Dermis microvascular lymphatic vessel endothelial cell (primary cell): Measurements from ENCODE around the gene DYNC2I2. TPM values are rescaled to one million over a fixed set of nuclear protein-coding genes. Genes with fewer than 3 reads are reported as not detected.
"Not testable (repeated sequence)": the region's sequence is repeated elsewhere in the genome, so short reads cannot be mapped to it uniquely, and the experiment has no call there.

Experiments used
- DNase-seq, 2 donors: peaks; one replicate each; pipeline versions ENCODE4 v3.0.0 to v3.0.0-alpha.2; 2010; ENCODE audit warnings: low read depth in 2 of 2
- total RNA-seq: library from RNA; depleted of rRNA; stranded (reverse); fragments of >200 nt; gene quantifications from 2 replicates; pipeline ENCODE4 v1.2.1, GENCODE V29; 2014

The DYNC2I2 gene
- 54.9 and 65.9 TPM in 2 replicates for total RNA-seq

DNA sequence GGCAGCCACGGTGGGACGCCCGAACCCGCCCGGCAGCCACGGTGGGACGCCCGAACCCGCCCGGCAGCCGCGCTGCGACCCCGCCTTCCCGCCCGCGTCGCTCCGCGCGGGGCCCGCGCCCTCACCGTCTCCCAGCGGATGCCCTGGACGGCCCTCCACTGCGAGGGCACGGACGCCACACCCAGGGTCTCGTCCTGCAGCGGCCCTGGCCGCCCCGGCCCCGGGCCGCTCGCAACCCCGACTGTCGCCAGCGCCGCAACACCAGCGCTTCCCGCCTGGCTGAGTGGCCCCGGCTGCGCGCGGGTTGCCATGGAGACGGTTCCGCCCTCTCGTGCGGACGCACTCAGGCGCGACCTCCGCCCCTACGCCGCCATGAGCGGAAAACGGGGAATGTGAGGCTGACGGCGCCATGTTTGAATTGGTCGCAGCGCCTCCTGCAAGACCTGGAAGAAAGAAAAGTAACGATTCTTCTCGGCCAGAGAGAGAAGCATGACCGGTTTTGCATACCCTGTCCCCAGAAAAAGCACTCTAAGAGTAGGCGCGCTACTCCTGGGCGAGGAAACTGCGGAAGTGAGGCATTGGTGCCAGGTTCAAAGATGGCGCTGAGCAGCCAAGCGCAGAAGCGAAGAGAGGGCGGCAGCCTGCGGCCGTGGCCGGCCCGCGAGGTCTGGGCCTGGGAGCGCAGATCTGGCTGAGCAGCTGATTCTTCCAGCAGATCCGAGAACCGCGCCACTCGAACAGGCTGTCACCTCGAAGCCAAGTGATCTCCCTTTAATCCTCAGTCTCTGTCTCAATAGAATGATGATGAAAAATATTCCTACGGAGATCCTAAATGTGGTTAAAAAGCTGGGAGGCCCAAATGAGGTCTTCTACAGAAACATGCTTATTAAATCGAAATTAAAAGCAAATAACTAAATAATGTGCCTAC, at the start of gene DYNC2I2:
Gene DYNC2I2, minus strand, starts transcription at position 432 of the 928 bp plus-strand sequence. Its CDS starts 121 bp downstream, at position 311.
- peak; percentile 86 to 94 for DNase-seq

DNA sequence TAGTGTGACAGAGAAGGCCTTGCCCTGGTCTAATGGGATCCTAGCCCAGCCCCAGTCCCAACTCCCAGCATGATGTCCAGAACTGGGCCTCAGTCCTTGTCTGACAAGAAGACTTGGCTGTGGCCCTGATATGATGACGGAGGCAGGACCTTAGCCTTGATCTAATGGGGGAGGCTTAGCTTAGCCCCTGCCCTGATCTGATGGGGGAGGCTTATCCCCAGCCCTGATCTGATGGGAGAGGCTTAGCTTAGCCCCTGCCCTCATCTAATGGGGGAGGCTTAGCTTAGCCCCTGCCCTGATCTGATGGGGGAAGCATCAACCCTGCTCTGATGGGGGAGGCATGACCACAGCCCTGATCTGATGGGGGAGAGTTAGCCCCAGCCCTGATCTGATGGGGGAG, 49.4 kb upstream of the DYNC2I2 start:
- no peak for DNase-seq

DNA sequence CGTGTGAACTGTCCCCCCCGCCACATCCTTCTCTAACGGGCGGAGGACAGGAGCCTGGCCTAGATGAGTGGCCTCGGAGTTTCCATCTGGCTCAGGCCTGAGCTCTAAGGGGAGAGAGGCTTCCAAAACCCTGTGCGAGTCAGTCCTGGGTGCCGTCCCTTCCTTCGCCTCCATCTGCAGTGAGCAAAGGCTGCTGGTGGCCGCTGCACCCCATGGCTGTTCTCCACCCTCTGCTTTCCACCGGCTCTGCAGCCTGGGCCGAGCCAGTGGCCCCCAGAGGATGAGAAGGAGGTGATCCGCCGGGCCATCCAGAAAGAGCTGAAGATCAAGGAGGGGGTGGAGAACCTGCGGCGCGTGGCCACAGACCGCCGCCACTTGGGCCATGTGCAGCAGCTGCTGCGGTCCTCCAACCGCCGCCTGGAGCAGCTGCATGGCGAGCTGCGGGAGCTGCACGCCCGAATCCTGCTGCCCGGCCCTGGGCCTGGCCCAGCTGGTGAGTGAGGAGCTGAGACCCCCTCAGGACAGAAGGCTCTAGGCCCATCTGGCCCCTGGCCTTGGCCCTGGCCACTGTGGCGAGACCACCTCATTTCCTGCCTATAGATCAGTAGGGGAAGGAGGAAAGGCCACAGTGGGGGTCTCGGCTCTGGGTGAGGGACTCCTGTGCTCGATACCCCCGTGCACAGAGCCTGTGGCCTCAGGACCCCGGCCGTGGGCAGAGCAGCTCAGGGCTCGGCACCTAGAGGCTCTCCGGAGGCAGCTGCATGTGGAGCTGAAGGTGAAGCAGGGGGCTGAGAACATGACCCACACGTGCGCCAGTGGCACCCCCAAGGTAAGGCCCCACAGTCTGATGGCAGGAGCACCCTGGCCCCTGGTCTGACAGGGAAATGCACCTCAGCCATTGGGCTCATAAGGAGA, 48.7 kb upstream of the DYNC2I2 start:
- no peak for DNase-seq

DNA sequence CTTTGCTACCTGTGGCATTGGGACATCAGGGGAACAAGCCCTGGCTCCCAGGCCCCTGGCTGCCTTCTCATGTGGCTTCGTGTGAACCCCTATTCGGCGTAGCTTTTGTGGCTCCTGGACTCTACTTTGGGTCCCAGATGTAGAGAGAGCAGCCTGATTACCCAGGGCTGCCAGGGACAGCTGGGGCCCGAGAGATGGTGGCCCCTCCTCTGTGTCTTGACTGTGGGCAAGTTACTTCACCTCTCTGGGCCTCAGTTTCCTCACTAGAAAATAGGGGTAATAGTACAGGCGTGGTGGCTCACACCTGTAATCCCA, 47.7 kb upstream of the DYNC2I2 start:
- no peak for DNase-seq

DNA sequence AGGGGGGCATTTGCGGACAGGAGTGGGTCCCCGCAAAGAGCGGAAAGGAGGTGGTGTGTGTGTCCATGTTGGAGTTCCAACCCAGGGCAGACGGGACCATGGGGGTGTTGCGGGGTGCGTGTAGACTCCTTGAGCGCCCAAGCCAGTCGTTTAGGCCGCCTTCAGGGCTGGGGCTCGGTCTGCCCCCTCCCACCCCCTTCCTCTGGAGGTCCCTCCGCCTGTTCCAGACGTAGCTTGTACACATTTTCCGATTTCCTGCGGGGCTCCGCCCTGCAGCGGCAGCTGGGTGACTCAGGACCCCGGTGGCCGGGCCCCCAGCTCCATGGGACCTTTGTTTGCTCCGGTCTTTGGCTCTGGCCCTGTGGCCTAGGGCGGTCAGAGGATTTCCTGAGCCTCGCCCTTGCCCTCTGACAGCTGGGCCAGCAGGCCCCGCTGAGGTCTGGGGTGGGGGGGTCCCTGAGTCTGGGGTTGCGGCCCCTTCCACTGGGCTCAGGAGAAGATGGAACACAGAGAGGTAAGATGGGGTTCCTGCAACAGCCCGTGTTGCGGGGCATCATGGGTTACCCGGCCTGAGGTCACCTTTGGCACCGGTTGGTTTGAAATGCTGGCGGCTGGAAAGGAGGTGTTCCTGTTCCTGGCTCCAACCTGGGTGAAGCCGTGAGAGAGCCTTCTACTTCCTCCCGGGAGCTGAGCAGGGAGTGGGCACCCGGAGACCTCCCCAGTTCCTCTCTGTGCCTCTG, 47.1 kb upstream of the DYNC2I2 start:
- DNase-seq: peak in 1 of 2 donors; percentile 55

DNA sequence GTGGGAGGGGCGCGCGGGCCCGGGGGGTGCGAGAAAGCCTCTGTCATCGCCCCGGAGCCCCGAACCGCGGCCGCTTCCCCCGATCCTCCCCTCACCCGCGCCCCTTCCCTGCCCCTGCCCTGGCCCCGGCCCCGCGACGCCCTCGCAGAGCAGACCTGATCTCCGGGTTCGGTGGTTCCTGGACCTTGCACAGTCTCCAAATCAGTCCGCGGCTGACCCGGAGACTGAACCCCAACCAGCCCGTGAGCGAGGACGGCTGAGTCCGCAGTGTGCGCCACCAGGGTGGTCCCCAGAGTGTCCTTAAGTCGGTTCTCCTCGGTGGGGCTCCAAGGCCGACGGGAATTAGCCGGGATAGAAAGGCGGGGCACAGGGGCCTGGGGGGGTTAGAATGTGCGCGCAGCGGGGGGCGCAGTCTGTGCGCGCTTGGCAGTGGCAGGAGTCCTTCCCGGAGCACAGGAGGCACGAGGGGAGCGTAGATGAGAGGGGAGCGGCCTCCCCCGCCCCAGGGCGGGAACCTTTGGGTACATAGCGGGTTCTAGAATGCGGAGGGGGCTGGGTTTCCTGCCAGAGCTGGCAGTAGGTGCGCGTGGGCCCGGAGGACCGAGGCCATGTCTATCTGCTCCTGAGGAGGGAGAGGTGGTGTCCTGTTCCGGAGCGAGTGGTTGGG, 46.4 kb upstream of the DYNC2I2 start:
- peak in 1 of 2 donors; percentile 37 for DNase-seq

DNA sequence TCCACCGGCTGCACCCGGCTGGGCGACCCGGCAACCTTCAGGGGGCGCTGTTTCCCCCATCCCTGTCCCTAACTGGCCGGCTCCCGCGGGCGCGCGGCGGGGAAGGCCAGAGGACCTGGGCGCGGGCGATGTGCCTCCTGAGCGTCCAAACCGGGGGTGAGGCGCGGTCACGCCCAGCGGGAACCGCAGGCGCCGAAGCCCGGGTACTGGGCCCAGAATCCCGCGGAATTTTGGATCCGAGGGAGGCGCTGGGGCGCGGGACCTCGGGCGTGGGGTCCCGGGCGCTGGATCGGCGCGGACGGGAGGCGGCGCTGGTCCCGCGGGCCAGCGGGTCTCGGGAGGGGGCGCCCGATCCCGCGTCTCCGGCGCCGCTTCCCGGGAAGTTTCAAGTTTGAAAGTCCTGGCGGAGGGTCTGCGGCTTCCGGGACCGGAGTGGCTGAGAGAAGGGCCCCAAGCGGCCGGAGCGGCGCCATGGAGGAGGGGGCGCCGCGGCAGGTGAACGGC, 45.9 kb upstream of the DYNC2I2 start, which contains the start of gene PKN3:
Gene PKN3, plus strand, starts transcription at position 59 of the 504 bp plus-strand sequence. Its CDS starts 413 bp downstream, at position 472.
- peak; percentile 56 to 86 for DNase-seq

DNA sequence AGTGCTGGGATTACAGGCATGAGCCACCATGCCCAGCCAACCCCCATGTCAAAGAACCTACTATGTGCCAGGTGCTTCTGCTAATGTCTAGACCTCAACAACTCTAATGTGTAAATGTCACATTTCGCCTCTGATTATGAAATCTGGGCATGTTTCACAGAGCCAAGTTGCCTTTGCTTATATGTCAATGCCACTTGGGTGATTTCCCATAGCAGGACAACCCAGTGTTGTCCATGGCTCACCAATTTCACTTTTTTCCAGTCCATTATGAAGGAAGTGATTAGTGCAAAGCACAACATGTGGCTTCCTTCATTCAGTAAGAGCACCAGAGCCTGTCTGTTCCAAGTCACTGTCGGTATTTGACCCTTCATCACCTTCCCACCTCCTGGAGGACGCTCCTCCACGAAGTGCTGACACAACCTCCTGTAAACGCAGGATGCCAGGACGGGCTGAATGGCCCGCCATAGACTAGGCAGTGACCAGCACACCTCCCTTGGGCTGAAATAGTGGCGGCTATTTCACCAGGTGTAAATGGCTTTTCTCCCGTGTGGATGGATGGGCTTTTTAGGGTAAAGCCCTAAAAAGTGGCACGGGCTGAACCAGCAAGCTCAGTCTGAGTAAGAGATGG, 44.7 kb upstream of the DYNC2I2 start:
- DNase-seq: peak in 1 of 2 donors; percentile 44

DNA sequence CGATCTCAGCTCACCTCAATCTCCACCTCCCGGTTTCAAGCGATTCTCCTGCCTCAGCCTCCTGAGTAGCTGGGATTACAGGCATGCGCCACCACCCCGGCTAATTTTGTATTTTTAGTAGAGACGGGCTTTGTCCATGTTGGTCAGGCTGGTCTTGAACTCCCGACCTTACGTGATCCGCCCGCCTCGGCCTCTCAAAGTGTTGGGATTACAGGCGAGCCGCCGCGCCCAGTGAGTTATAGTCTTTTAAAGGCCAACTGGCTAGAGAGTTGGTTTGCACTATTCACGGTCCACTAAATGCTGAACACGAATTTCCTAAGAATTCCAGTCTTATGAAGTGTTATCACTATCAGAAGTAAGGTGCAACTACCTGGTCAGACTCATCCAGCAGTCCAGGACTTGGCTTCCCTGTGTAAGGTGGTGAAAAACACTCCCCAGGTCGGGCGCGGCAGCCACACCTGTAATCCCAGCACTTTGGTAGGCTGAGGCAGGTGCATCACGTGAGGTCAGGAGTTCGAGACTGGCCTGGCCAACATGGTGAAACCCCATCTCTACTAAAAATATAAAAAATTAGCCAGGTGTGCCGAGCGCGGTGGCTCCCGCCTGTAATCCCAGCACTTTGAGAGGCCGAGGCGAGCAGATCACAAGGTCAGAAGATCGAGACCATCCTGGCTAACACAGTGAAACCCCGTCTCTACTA, 42.6 kb upstream of the DYNC2I2 start:
- not testable (repeated sequence) for DNase-seq

DNA sequence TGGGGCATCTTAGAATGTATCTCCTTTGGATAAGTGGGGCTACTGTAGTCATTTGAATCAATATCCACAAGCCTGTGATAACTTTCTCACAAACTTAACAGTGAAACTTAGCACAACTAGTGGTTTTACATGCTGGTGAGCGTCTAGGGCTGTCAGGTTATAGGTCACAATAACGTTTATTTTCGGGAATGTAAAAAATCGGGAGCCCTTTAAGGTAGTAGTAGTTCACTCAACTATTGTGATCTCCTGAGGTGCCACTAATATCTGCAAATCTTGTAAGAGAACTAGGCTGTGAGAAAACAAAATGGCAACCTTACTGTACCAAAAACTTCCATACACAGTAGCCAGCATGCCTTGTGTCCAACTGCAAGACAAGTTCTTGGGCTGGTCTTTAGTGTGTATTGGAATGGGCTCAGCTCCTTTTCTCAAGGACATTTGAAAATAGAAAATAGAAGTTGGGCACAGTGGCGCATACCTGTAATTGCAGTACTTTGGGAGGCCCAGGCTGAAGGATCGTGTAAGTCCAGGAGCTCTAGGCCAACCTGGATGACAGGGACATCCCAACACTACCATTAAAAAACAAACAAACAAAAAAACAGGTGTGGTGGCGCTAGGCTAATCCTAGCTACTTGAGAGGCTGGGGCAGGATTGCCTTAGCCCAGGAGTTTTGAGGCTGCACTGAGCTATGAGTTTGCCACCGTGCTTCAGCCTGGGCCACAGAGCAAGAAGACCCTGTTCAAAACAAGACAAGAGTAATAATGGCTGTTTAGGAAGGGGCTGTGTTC, 40.5 kb upstream of the DYNC2I2 start:
- no peak for DNase-seq

DNA sequence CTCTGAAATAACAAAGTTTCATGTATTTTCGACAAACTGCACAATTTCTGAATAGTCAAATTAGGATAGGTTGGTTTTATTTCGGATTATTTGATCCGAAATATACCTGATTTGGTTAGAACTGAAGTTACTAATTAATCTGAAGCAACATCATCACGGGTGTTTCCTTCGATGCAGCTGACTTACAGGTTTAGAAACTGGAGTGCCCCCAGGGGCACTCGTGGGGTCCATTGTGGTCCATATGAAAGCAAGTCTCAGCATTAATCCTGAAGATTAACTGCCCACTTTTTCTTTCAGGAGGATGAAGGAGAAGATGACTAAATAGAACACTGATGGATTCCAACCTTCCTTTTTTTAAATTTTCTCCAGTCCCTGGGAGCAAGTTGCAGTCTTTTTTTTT, 37.7 kb upstream of the DYNC2I2 start:
- DNase-seq: no peak

DNA sequence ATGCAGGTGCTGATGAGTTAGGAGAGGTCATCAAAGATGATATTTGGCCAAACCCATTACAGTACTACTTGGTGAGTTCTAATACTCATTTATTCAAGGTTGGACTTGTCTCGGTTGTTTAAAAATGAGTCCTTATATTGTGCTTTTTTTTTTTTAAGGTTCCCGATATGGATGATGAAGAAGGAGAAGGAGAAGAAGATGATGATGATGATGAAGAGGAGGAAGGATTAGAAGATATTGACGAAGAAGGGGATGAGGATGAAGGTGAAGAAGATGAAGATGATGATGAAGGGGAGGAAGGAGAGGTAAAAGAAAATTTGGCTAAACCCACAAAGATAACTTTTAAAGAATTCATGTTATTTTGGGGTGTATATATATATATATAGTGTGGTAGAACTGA, 37.1 kb upstream of the DYNC2I2 start:
- DNase-seq: not testable (repeated sequence)

DNA sequence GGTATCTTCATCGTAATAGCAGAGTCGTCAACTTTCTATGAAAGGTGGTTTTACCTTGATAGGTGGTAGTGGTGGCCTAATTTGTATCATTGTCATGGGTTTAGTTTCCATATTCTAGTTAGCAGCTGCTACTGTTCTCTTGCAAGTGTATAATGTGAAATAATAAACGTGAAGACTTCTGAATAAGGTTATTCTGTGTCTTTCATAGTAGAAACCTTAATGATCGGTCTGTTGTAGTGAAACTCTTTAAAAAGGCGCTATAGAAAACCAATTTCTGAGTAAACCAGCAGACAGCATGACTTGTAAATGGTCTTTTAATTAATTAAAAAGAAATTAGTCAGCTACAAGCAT, 34.0 kb upstream of the DYNC2I2 start:
- DNase-seq: no peak

DNA sequence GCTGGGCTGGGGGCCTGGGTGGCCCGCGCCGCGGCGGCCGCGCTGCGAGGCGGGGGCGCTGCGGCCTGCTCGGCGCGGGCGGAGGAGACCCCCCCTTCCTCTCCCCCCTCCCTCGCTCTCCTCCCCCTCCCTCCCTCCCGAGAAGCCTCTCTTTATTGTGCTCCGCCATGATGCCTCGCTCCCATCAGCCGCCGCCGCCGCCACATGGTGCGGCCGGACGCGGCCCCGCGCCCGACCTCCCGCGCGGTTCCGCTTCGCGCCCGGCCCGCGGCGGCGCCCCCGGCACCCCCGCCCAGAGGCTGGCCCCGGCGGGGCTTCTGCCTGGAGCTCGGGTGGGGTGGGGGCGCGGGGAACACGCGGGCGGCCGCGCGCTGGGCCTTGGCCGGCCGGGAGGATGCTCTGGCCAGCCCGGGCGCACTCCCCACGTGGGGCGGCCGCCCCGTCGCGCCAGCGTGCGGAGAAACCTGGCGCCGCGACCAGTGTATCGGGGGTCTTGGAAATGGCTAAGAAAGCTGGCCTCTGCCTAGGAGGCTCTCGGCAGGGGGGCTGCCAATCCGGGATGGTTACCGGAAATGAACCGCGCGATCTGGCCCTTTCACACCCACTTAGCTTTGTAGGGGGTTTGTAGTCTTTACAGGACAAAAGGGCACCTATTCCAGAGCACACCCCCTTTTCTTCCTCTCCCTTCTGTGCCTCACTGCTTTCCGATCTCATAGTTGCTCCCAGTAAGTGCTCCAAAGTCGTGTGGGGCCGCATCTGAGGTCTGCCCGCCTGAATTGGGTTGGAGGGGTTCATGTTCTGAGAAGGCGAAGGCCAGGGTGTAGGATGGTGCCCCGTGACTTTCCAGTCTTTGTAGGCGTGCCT, 33.4 kb upstream of the DYNC2I2 start:
- DNase-seq: peak in 1 of 2 donors; percentile 63

DNA sequence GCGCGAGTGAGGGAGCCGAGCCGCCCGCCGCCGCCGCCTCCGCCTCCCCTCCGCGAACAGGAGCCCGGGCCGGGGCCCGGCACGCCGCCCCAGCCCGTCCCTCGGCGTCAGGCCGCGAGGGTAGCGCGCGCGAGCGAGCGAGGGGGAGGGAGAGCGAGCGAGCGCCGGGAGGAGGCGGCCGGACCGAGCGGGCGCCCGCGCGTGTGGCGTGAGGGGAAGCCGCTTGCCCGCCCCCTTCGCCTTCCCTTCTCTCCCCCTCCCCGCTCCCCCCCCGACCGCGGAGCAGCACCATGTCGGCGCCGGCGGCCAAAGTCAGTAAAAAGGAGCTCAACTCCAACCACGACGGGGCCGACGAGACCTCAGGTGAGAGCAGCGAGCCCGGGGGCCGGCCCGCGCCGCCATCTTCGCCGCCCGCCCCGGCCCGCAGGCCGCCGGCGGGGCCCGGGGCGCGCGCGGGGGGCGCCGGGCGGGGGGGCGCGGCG, 32.7 kb upstream of the DYNC2I2 start:
- DNase-seq: no peak

DNA sequence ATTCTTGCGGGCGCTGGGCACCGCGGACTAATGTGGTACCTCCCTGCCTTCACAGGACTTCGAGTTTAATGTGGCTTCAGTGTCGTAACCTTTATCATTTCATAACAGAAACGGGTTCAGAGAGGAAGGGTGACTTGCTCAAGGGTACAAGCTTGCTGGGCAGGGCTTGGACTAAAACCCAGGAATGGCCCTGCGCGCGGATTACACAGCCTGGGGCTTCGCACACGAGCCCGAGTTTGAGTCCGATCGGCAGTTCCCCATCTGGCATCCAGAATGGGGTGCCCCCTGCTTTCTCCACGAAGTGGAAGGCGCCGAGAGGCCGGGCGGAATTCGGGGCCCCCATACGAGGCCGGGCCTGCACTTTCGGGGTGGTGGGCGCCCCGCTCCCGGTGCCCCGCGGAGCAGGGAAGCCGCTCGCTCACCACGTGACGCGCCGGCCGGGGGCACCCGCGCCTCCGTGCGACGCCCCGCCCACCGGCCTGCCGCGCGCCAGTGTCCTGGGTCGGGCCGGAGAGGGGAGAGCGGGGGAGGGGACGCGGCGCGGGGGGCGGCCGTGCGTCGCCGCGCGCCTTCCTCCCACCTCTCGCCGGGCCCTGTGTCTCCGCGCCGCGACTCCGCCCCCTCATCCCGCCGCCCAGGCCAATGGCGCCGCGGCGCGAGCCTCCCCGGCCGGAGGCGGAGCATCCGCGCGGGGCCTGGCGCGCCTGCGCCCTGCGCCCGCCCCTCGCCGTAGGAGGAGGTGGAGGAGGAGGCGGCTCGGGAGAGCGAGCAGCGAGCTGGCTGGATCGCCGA, 32.0 kb upstream of the DYNC2I2 start, which contains the start of gene SET:
Gene SET, plus strand, starts transcription at position 722 of the 792 bp plus-strand sequence. CDS start 361 bp downstream, outside the sequence.
- DNase-seq: peak; percentile 76 to 96

DNA sequence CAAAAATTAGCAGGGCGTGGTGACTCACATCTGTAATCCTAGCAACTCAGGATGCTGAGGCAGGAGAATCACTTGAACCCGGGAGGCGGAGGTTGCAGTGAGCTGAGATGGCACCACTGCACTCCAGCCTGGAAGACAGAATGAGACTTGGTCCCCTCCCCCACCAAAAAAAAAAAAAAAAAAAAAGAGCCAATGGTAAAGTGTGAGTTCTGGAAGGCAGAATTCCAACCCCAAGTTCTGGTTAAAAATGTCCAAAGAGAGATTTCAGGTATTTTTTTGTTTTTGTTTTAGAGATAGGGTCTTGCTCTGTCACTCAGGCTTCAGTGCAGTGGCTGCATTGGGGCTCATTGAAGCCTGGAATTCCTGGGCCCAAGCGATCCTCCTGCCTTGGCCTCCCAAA, 30.8 kb upstream of the DYNC2I2 start:
- no peak for DNase-seq
